Effector memory CD4-positive, alpha-beta T cell (primary cell): ENCODE measurements around the gene GRID2IP.

Experiments
- DNase-seq, 3 donors: peaks; one replicate each; pipeline ENCODE4 v3.0.0-alpha.2; 2020
- H3K27ac ChIP-seq: 2 replicates; pipeline ENCODE4 v1.7.0; 2013; ENCODE audit warnings: mild to moderate bottlenecking, low read length, moderate library complexity; ENCODE audit not compliant: insufficient read depth, poor library complexity, severe bottlenecking
- H3K27me3 ChIP-seq: replicated peaks from 2 replicates; pipeline ENCODE4 v1.7.0; 2013; ENCODE audit warnings: mild to moderate bottlenecking, low read length; ENCODE audit not compliant: insufficient read depth, control insufficient read depth, poor library complexity, severe bottlenecking
- H3K36me3 ChIP-seq: 2 replicates; pipeline ENCODE4 v1.7.0; 2013; ENCODE audit warnings: mild to moderate bottlenecking, low read length, moderate library complexity; ENCODE audit not compliant: control insufficient read depth, insufficient read depth
- H3K4me1 ChIP-seq: 2 replicates; pipeline ENCODE4 v1.7.0; 2013; ENCODE audit warnings: low read length, mild to moderate bottlenecking; ENCODE audit not compliant: control insufficient read depth, insufficient read depth, poor library complexity, severe bottlenecking
- H3K4me3 ChIP-seq: 2 replicates; pipeline ENCODE4 v1.7.0; 2013; ENCODE audit warnings: low read length, low read depth, mild to moderate bottlenecking; ENCODE audit not compliant: insufficient read depth, poor library complexity, severe bottlenecking
- H3K9me3 ChIP-seq: 2 replicates; pipeline ENCODE4 v1.7.0; 2013; ENCODE audit warnings: mild to moderate bottlenecking, low read length, moderate library complexity; ENCODE audit not compliant: control insufficient read depth

GRID2IP gene

DNA sequence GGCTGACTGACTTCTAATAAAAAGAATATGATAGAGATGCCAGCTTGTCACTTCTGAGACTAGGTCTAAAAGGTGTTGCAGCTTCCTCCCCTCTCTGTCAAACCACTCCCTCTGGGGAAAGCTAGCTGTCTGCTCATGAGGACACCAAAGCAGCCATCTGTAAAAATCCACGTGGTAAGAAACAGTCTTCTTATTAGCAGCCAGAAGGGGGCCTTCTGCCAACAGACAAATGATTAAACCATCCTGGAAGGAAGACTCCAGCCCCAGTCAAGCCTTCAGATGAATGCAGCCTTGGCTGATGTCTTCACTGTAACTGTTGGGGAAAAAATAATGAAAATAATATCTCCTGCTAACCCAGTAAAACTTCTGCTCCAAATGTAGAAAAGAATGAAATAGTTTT, 61.6 kb downstream of the GRID2IP start:
- Histone ChIP-seq H3K9me3 (no peaks in the 10 kb centered on the region), H3K27ac (no peak overlapping the region), H3K4me3 (no peak overlapping the region), H3K4me1 (no peaks in the 10 kb centered on the region), H3K27me3 (no peaks in the 10 kb centered on the region), H3K36me3 (no peaks in the 10 kb centered on the region)
- no peak for DNase-seq

DNA sequence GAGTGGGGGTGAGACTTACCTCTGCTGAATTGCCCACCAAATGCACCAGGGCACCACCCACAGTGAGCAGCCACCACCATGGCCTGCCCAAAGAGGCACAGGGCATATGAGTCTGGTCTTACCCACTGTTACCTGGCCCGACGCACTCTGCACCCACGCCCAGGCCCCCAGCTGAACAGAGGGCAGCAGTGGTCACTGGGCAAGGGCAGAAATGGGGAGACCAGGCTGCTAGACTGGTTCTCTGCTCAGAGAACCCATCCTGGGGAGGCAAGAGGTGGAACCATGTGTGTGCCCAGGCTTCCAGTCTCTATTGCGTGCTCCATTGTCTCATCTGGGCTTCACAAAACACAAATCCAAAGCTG, 64.1 kb downstream of the GRID2IP start:
- H3K27me3 ChIP-seq: no peaks in the 10 kb centered on the region
- H3K9me3 ChIP-seq: no peaks in the 10 kb centered on the region
- DNase-seq: no peak
- no peaks in the 10 kb centered on the region for H3K4me1 ChIP-seq
- H3K36me3 ChIP-seq: no peaks in the 10 kb centered on the region
- no peak overlapping the region for H3K27ac ChIP-seq
- H3K4me3 ChIP-seq: no peak overlapping the region

DNA sequence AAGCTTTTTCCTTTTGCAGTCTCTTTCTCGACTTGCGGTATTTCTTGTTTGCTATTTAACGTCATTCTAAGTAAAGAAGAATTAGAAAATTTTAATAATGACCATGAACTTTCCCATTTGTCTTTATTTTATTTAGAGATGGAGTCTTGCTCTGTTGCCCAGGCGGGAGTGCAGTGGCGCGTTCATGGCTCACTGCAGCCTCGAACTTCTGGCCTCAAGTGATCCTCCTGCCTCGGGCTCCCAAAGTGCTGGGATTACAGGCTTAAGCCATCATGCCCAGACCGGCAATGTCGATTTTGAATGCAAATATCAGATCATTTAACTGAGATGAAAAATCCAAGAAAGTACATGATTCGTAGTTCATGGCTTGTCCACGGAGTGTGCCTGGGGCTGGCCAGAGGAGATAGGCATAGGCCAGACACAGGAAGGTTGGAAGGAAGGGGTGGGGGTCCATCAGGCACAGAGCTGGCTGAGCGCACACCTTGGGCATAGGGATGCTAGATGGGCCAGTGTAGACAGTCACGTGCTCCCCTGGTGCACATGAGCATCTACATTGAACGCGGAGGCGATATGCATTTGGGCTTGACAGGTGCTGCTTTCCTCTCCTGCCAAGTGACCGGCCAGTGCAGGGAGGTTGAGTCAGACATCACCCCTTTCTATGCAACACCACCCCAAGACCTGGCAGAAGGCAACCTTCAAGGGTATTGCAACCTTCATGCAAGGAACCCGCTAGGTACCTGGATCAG, 64.7 kb downstream of the GRID2IP start:
- DNase-seq: no peak
- Histone ChIP-seq H3K9me3 (no peaks in the 10 kb centered on the region), H3K27me3 (no peaks in the 10 kb centered on the region), H3K27ac (no peak overlapping the region), H3K4me1 (no peaks in the 10 kb centered on the region), H3K4me3 (no peak overlapping the region), H3K36me3 (no peaks in the 10 kb centered on the region)

DNA sequence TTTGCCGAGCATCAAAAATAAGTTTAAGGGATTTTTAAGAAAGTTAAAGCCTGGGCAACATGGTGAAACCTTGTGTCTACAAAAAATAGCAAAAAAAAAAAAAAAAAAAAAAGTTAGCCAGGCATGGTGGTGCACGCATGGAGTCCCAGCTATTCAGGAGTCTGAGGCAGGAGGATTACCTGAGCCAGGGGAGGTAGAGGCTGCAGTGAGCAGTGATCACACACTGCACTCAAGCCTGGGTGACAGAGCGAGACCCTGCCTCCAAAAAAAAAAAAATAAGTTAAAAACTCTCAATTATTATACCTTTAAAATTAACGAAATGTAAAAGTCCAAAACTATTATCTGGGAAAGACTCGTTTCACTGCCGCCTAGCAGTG, 68.5 kb downstream of the GRID2IP start:
- H3K36me3 ChIP-seq: peaks cover 5% of the 10 kb centered on the region
- no peak for DNase-seq
- H3K4me3 ChIP-seq: peak overlapping the region; percentile 89
- H3K27ac ChIP-seq: peak overlapping the region; percentile 60
- no peaks in the 10 kb centered on the region for H3K9me3 ChIP-seq
- no peaks in the 10 kb centered on the region for H3K27me3 ChIP-seq
- H3K4me1 ChIP-seq: no peaks in the 10 kb centered on the region

DNA sequence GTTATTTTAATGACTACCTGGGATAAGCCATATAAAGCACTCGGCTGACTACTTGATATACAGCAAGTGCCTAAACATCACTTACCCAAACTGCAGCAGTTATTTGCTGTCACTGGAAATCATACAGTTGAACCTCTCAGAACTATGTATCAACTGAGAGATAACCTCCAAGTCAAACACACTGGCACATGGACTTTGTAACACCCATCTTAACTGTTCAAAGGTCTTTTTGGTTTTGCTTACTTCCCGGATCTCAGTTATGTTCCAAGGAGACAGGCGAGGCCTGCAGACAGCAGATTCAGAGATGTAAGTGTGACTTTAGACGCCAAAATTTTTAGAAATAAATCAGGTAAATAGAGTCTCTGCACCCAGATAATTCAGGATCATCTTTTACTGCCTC, 69.0 kb downstream of the GRID2IP start:
- Histone ChIP-seq H3K4me3 (no peak overlapping the region), H3K9me3 (no peaks in the 10 kb centered on the region), H3K27ac (no peak overlapping the region), H3K4me1 (no peaks in the 10 kb centered on the region), H3K36me3 (peaks cover 5% of the 10 kb centered on the region), H3K27me3 (no peaks in the 10 kb centered on the region)
- no peak for DNase-seq

DNA sequence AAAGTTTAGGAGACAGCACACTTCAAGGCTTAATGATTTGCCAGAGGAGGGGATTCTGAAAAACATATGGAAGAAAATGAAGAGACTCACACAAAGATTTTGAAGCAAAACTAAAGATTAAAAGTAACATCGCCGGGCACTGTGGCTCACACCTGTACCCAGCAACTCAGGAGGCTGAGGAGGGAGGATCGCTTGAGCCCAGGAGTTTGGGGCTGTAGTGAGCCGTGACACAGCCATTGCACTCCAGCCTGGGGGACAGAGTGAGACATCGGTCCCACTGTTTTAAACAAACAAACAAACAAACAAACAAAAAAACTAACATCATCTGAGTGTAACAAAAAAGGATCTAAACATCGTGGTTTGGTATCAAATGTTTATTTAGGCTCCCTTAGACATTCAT, 69.8 kb downstream of the GRID2IP start:
- Histone ChIP-seq H3K9me3 (no peaks in the 10 kb centered on the region), H3K27ac (no peak overlapping the region), H3K27me3 (no peaks in the 10 kb centered on the region), H3K4me1 (no peaks in the 10 kb centered on the region), H3K36me3 (peaks cover 5% of the 10 kb centered on the region), H3K4me3 (no peak overlapping the region)
- DNase-seq: no peak

DNA sequence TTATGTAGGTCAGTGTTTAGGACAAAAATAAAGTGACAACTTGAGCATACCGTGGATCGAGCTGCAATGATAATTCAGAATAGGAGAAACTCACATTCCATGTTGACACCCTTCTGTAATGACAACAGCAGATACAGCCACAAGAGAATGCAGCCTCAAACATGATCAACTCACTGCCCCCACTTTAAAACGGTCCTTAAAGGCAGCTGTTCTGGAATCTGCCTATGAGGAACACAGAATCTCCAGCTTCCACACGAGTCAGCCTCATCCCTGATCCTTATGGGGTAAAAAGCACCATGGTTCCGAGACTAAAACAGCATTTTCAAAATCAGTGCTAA, 71.0 kb downstream of the GRID2IP start:
- Histone ChIP-seq H3K4me1 (no peaks in the 10 kb centered on the region), H3K27me3 (no peaks in the 10 kb centered on the region), H3K4me3 (no peak overlapping the region), H3K9me3 (no peaks in the 10 kb centered on the region), H3K27ac (no peak overlapping the region), H3K36me3 (peaks cover 5% of the 10 kb centered on the region)
- DNase-seq: no peak

DNA sequence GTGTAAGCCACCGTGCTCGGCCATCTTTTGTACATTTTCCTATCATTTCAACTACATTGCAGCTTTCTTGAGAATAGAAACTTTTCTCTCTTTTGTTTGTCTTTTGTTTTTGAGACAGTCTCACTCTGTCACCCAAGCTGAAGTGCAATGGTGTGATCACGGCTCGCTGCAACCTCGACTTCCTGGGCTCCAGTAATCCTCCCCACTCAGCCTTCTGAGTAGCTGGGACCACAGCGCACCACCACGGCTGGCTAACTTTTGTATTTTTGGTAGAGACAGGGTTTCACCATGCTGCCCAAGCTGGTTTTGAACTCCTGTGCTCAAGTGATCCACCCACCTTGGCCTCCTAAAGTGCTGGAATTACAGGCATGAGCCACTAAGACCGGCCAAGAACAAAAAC, 72.2 kb downstream of the GRID2IP start:
- H3K27ac ChIP-seq: no peak overlapping the region
- no peaks in the 10 kb centered on the region for H3K9me3 ChIP-seq
- H3K4me1 ChIP-seq: no peaks in the 10 kb centered on the region
- DNase-seq: no peak
- no peak overlapping the region for H3K4me3 ChIP-seq
- peaks cover 6% of the 10 kb centered on the region for H3K36me3 ChIP-seq
- H3K27me3 ChIP-seq: no peaks in the 10 kb centered on the region

DNA sequence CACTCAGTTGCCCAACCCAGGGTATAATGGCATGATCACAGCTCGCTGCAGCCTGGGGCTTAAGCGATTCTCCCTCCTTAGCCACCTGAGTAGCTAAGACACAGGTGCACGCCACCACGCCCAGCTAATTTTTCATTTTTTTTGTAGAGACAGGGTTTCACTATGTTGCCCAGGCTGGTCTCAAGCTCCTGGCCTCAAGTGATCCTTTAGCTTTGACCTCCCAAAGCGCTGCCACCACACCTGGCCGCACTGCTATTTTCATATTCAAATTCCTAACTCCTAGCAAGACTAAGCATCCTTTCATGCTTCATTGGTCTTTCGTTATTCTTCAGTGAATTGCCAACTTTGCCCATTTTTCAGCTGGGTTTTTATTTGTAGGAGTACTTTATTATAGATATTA, 73.1 kb downstream of the GRID2IP start:
- Histone ChIP-seq H3K27ac (no peak overlapping the region), H3K36me3 (peaks cover 12% of the 10 kb centered on the region), H3K4me1 (no peaks in the 10 kb centered on the region), H3K9me3 (no peaks in the 10 kb centered on the region), H3K4me3 (no peak overlapping the region), H3K27me3 (no peaks in the 10 kb centered on the region)
- no peak for DNase-seq

DNA sequence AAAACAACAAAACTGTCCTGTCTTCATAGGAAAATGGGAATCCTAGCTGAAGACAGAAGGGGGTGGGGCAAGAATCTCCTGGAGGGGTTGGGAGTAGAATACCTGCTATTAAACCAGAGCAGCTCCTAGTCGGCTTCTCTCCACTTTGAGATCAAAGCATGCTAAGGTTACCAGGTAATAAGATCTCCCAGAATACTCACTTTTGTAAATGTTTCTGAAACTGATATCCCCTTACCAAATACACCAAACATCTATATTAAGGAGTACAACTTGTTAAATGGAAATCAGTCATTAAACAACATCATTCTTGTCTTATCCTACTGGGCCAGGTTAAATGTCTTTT, 74.0 kb downstream of the GRID2IP start:
- H3K27me3 ChIP-seq: no peaks in the 10 kb centered on the region
- no peaks in the 10 kb centered on the region for H3K4me1 ChIP-seq
- no peak for DNase-seq
- no peak overlapping the region for H3K27ac ChIP-seq
- no peak overlapping the region for H3K4me3 ChIP-seq
- H3K9me3 ChIP-seq: no peaks in the 10 kb centered on the region
- peaks cover 14% of the 10 kb centered on the region for H3K36me3 ChIP-seq
